Lower lobe of right lung (tissue), 2 donors: ENCODE results near the gene LSAMP. TPM values are rescaled to one million over a fixed set of nuclear protein-coding genes. Genes with fewer than 3 reads are reported as not detected.
A peak's percentile ranks its signal among the peaks of the same experiment; 100 is the strongest.

Source experiments
- ATAC-seq, 2 donors: fragments of 200-7000 bp; cut with Tn5 transposase; one replicate each; pipeline ENCODE4 v1.9.1; 2020 to 2022; ENCODE audit warnings: mild to moderate bottlenecking in 2 of 2, moderate library complexity in 2 of 2
- DNase-seq: peaks from one replicate; pipeline ENCODE4 v3.0.0-alpha.2; 2020
- H3K27ac ChIP-seq: fragments of 200-600 bp; one replicate; pipeline ENCODE4 v1.8.0; 2022
- H3K27me3 ChIP-seq: fragments of 200-600 bp; one replicate; pipeline ENCODE4 v1.8.0; 2022; ENCODE audit warnings: low read depth
- H3K36me3 ChIP-seq: fragments of 200-600 bp; one replicate; pipeline ENCODE4 v1.8.0; 2022; ENCODE audit warnings: mild to moderate bottlenecking
- H3K4me1 ChIP-seq: fragments of 200-600 bp; one replicate; pipeline ENCODE4 v1.8.0; 2022
- H3K4me3 ChIP-seq: fragments of 200-600 bp; one replicate; pipeline ENCODE4 v1.8.0; 2022; ENCODE audit warnings: mild to moderate bottlenecking
- H3K9me3 ChIP-seq: fragments of 200-600 bp; one replicate; pipeline ENCODE4 v1.8.0; 2022
- intact Hi-C: fragments of 100-400 bp; cut with DNase I; formaldehyde crosslinking; loops from one replicate; pipeline ENCODE4 v1.11.0; 2022
- total RNA-seq: library from RNA; stranded (reverse); fragmentation: NEBNext Ultra II Directional; extraction: Animal tissue kit (Norgen Biotek cat#: 25700); gene quantifications from one replicate; pipeline ENCODE4 v1.2.1, GENCODE V29; 2021
- TF ChIP-seq, protein P1 (sequence below): fragments of 200-600 bp; IDR thresholded peaks from one replicate; pipeline ENCODE4 v1.8.0; 2022; ENCODE audit warnings: antibody characterized with exemption, mild to moderate bottlenecking
- donor health status: DM: no; HTN: yes; CAD: no; lungs with severe emphysema.

Gene LSAMP
- total RNA-seq, 1 donor from 2014 or later, result 20.1 TPM

DNA sequence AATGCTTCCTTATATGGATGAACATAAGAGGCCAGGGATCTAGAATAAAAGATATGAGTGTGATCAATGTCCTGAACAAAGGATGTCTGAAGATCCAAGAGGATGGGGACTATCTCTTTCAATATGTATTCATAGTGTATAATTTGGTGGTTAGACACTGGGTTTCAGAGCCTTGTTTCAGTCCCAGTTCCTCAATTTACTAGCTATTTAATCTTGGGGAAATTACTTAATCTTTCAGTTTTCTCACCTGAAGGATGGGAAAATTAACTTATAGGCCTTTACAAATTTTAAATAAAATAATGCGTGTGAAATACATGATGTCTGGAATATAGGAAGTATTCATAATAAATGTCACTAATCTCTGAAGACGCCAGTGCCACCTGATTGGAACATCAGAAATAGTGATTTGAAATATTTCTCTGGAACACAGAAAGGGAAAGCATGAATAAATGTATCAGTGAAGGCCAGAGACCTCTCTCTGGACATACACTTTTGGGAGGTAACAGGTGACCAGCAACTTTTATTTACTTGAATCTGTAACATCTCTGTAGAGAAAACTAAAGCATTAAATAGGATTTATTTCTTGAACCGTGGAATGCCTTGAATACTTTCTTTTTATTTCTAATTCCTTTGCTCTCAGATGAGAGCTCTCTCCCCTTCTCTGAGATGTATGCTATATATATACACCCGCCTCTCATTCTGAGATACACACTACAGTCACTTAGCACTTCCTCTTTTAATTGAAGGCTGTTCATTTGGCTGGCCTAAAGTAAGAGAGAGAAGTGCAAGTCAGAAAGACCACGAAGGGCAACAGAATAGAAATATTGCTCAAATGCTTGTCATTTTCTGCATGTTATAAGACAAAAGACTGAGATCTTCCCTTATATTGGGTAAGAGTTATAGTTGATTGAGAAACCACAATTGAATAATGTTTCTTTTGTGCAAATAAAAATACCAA is 407.1 kb downstream of the LSAMP start:
- H3K4me1 ChIP-seq, result no peaks in the 10 kb centered on the region
- H3K4me3 ChIP-seq, result no peak overlapping the region
- TF ChIP-seq, protein P1, sequence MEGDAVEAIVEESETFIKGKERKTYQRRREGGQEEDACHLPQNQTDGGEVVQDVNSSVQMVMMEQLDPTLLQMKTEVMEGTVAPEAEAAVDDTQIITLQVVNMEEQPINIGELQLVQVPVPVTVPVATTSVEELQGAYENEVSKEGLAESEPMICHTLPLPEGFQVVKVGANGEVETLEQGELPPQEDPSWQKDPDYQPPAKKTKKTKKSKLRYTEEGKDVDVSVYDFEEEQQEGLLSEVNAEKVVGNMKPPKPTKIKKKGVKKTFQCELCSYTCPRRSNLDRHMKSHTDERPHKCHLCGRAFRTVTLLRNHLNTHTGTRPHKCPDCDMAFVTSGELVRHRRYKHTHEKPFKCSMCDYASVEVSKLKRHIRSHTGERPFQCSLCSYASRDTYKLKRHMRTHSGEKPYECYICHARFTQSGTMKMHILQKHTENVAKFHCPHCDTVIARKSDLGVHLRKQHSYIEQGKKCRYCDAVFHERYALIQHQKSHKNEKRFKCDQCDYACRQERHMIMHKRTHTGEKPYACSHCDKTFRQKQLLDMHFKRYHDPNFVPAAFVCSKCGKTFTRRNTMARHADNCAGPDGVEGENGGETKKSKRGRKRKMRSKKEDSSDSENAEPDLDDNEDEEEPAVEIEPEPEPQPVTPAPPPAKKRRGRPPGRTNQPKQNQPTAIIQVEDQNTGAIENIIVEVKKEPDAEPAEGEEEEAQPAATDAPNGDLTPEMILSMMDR, result no peak
- peak; percentile 48 to 55 for ATAC-seq
- no peaks in the 10 kb centered on the region for H3K36me3 ChIP-seq
- H3K27me3 ChIP-seq, result no peaks in the 10 kb centered on the region
- no peak for DNase-seq
- H3K27ac ChIP-seq, result no peak overlapping the region
- H3K9me3 ChIP-seq, result no peaks in the 10 kb centered on the region
- intact Hi-C loops, result no loop called here

DNA sequence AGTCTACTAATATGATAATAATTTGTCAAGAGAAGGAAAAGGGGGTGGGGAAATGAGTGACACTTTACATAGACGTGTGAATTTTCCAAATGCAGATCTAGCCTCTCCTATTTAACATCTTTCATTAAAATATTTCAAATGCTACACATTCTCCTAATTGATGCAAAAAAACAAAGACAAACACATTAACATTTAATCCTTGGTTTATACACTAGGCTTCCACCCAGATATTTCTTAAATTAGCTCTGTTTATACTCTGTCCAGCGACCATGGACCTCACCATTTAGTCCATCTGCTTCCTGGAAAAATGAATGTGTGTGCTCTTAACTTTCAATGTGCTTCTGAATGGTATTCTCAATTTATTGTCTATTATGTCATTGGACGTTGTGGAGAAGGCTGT is 409.9 kb downstream of the LSAMP start:
- intact Hi-C loops, result no loop called here
- no peak for ATAC-seq
- no peaks in the 10 kb centered on the region for H3K9me3 ChIP-seq
- H3K27me3 ChIP-seq, result no peaks in the 10 kb centered on the region
- H3K4me1 ChIP-seq, result no peaks in the 10 kb centered on the region
- no peak overlapping the region for H3K4me3 ChIP-seq
- TF ChIP-seq, protein P1, result no peak
- H3K27ac ChIP-seq, result no peak overlapping the region
- H3K36me3 ChIP-seq, result no peaks in the 10 kb centered on the region
- no peak for DNase-seq

DNA sequence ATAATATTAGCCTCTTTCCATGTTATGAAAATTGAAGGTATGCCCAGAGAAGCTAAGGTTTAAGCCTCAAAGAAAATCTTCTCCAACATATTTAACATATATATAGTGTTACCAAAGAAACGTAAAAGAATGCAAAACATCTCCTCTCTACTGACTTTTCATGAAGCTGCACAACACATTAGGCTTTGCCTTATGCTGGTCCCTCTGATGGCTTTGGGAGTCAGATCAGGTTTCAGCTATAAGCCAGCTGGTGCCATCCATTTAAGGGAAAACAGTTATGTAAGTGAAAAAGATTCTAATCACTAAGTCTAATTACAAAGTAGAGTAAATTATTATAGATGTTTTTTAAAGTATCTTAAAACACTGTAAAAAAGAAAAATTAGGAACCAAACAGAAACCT is 410.5 kb downstream of the LSAMP start:
- Histone ChIP-seq H3K4me3 (no peak overlapping the region), H3K36me3 (no peaks in the 10 kb centered on the region), H3K27ac (no peak overlapping the region), H3K9me3 (no peaks in the 10 kb centered on the region), H3K4me1 (no peaks in the 10 kb centered on the region), H3K27me3 (no peaks in the 10 kb centered on the region)
- TF ChIP-seq, protein P1, result no peak
- intact Hi-C loops, result no loop called here
- ATAC-seq (no peak), DNase-seq (no peak)

DNA sequence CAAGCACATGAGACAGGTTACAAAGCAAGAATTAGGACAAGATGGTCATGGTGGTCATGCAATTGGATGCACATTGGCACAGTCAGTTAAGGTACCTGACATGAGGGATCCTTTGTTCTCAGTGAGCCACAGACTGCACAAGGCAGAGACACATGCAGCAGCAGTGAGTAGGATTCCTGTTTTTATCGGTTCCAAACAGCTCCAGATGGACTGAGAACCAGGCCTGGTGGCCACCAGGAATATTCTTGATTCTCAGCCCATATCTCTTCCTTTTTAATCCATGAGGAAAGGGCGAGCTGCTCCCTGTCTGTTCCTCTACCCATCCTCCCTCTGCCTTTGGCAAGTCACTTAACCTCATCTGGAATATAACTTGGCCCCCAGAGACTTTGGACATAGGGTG is 411.2 kb downstream of the LSAMP start:
- ATAC-seq, result no peak
- no peak overlapping the region for H3K4me3 ChIP-seq
- intact Hi-C loops, result no loop called here

DNA sequence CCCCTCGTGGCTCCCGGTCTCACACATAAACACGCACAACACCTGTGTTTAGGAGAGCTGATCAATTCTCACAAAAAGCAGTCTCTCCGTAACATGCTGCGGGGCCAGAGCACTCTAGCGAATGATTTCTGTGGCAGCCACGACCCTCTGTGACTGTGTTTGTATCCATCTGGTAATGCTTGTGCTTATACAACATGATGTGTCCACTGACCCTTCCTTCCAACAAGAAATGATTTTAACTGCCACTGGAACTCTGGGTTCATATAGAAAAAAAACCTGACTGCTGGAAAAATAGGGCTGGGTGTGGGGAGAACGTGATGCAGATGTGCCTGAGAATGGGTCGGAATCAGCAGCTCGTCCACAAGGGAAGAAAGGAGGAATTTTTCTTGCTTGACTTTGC is 411.8 kb downstream of the LSAMP start:
- intact Hi-C loops, result no loop called here
- Histone ChIP-seq H3K4me3 (no peak overlapping the region), H3K27ac (no peak overlapping the region), H3K27me3 (no peaks in the 10 kb centered on the region), H3K9me3 (no peaks in the 10 kb centered on the region), H3K4me1 (no peaks in the 10 kb centered on the region), H3K36me3 (no peaks in the 10 kb centered on the region)
- TF ChIP-seq, protein P1, result no peak
- DNase-seq (no peak), ATAC-seq (no peak)

More for the DNA sequence above, 411.2 kb downstream of the LSAMP start:
- H3K36me3 ChIP-seq, result no peaks in the 10 kb centered on the region
- no peaks in the 10 kb centered on the region for H3K4me1 ChIP-seq
- no peaks in the 10 kb centered on the region for H3K9me3 ChIP-seq
- no peaks in the 10 kb centered on the region for H3K27me3 ChIP-seq
- DNase-seq, result no peak
- TF ChIP-seq, protein P1, result no peak
- H3K27ac ChIP-seq, result no peak overlapping the region
